GM11168 (cell line): Measurements from ENCODE around the gene TMX4.
"Not testable (repeated sequence)": the region's sequence is repeated elsewhere in the genome, so short reads cannot be mapped to it uniquely, and the experiment has no call there.

ENCODE experiments used
- in situ Hi-C: fragments of 300-500 bp; cut with MboI; formaldehyde crosslinking; loops from one replicate; pipeline ENCODE4 v1.12.0; 2022; ENCODE audit warnings: low sequenced_read_pairs; ENCODE audit not compliant: unreplicated experiment

The TMX4 gene

DNA sequence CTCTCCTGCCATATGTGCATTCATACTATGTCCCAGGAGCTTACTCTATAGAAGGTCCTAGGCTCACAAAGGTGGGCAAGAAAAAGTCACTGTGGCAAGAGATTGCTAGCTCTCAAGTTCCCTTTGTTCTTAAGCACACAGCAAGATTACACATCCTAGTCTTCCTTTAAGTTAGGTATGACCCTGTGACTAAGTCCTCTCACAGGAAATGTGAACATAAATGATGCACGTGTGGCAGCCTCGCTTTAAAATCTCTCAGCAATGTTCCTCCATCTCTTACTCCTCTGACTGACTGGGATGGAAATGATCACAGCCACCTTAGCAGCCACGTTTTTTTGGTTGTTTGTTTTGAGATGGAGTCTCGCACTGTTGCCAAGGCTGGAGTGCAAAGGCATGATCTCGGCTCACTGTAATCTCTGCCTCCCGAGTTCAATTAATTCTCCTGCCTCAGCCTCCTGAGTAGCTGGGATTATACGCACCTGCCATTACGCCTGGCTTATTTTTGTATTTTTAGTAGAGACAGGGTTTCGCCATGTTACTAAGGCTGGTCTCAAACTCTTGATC lies 43.6 kb downstream of the TMX4 start:
- in situ Hi-C loops = no loop called here

GRCh38 chr20:7974785-7975435 lies 44.7 kb downstream of the TMX4 start:
- in situ Hi-C loops = no loop called here

DNA sequence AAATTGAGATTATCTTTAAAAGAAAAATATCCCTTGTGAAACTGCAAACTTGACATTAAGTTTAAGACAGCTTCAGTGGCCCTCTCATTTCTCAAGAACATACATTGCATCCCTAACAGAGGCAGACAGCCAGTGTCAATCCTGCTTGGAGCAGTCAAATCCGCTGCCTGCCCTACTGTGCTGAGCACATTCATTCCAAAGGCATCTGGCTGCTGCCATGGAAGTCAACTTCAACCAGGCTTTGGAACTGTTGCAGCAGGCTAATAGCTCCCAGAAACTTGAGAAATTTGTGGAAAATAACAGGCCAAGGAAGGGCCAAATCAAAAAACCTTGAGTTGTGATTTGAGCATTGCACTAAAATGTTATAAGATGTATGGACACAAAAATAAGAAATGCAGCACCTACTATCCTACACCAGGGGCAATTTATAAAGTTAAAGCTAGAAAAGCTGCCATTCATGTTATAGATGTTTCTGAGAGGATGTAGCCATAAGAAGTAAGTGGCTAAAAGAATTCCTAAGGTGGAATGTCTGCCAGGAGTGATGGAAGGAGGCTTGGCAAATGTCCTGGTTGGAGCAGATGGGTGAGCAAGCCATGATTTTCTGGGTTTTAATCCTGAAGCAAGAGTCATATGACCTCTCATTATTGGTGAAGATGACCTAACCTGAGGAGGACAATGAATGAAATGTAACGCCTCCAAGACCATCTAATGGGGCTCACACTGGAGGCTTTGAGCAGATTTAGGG lies 47.9 kb downstream of the TMX4 start:
- in situ Hi-C loops = no loop called here

- in situ Hi-C loops = no loop called here
These were observed 52.2 kb downstream of the TMX4 start for GRCh38 chr20:7967199-7967844.

GRCh38 chr20:7966176-7966575 lies 53.4 kb downstream of the TMX4 start:
- in situ Hi-C loops = no loop called here

- in situ Hi-C loops = no loop called here
These were observed 60.1 kb downstream of the TMX4 start for GRCh38 chr20:7959484-7959883.

GRCh38 chr20:7956561-7956960 lies 63.0 kb downstream of the TMX4 start:
- in situ Hi-C loops = not testable (repeated sequence)

DNA sequence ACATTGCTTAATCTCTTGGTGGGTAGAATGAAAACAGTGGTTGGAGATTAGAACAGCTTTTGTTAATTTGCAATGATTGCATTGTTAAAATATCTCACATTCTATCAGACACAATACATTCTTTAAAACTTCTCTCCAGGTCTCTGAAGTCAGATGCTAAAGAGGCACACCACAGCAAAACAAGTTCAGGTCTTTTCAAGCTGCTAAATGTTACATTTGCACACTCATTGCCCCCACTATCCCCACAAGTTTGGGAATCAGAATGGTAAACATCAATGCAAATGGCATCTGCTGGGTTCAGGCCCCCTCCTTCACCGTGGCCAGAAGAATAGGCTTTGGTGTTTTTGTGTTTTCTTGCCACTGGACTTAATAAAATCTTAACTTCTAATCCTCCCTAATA lies 69.2 kb downstream of the TMX4 start:
- in situ Hi-C loops = no loop called here

DNA sequence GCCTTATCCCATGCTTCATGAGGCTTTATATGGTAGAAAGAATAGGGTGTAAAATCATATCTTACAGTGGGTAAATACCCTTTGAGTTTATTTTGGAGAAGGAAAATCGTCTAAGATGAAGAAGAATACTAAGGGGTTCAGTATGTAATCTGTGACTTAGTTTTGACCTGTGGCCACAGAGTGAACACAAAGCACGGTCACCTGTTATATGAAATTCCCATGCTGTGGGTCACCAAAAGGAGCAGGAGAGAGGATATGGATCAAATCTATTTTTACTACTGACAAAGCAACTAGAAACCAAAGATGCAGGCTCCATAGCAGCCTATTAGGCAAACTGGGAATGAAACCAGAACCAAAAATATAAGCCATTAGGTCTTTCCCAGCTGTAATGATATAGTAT lies 75.7 kb downstream of the TMX4 start:
- in situ Hi-C loops = no loop called here

GRCh38 chr20:7940341-7940740 lies 79.2 kb downstream of the TMX4 start, which contains the start of gene HAO1:
HAO1 (minus strand) TSS chr20:7940458; CDS start chr20:7940422, 36 bp downstream.
- in situ Hi-C loops = no loop called here

- in situ Hi-C loops = no loop called here
These were observed 79.9 kb downstream of the TMX4 start for GRCh38 chr20:7939663-7940062.

DNA sequence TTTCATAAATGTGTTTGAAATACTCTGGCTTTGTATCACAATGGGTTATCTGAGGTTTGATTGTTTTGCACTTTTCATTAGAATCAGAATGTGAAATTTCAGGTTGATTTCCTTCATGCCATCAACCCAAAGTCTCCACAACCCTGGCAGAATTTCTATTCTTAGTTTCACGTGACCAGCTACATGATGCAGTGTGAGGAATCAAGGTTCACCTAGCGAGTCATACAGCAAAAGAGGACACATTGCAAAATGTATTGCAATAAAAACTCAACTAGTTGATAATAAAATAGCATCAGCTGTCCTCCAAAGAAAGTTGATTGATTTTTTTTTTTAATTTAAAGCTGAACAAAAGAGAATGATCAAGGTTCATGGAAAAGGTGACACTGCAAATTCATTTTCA lies 81.5 kb downstream of the TMX4 start:
- in situ Hi-C loops = no loop called here

DNA sequence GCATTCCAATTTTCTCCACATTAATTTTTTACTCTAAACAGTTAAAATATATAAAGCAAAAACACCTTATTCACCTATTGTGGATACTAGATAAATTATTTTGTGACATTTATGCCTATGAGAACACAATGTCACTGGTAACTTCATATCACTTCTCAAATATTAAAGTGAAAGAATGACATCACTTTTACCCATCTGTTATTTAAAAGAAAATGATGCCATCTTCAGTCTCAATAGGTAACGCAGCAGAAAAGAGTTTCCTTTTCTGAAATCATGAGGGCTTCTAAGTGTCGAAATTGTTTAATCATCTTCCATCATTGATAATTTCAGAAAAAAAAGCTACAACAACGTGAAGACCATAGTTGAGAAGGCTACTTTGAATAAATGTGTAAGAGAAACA lies 82.2 kb downstream of the TMX4 start:
- in situ Hi-C loops = no loop called here

- in situ Hi-C loops = no loop called here
These were observed 84.5 kb downstream of the TMX4 start for GRCh38 chr20:7935027-7935551.

DNA sequence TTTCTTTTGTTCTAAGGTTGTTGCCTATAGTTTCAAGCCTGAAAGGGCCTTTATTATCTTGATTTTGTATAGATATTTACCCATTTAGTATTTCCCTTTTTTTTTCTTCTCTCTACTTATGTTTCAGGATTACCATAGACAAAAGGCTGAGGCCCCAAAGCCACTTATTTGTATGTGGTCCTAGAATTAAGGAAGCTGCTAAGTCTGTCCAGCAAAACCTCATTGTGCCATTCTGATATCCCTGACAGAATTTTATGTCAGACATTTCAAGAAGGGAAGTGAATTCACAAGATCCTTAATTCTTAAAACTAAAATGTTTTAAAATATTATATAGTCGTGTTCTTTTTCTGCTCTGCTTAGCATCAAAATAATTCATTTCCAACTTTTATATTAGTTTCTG lies 86.2 kb downstream of the TMX4 start:
- in situ Hi-C loops = no loop called here

DNA sequence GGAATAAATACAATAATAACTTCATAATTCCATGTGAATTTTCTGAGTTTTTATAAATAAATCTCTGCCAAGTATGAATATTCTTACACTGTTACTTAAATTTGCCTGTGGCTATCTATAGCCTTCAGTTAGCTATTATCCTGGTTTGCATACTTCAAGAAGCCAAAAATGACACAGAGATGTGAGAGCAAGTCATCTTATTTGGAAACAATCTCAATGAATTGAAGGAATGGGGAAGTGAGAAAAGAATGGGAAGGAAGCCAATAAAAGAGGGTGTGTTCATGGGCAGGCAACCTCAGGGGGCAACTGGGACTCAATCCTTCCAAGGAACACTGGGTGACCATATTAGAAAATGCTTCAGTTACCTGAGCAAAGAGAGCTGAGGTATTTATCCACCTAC lies 89.2 kb downstream of the TMX4 start:
- in situ Hi-C loops = no loop called here
